Measurements from ENCODE around the gene MATR3.

GRCh38 chr5:139368613-139369012, 75.1 kb downstream of the MATR3 start:
- TF ChIP-seq, protein P1, sequence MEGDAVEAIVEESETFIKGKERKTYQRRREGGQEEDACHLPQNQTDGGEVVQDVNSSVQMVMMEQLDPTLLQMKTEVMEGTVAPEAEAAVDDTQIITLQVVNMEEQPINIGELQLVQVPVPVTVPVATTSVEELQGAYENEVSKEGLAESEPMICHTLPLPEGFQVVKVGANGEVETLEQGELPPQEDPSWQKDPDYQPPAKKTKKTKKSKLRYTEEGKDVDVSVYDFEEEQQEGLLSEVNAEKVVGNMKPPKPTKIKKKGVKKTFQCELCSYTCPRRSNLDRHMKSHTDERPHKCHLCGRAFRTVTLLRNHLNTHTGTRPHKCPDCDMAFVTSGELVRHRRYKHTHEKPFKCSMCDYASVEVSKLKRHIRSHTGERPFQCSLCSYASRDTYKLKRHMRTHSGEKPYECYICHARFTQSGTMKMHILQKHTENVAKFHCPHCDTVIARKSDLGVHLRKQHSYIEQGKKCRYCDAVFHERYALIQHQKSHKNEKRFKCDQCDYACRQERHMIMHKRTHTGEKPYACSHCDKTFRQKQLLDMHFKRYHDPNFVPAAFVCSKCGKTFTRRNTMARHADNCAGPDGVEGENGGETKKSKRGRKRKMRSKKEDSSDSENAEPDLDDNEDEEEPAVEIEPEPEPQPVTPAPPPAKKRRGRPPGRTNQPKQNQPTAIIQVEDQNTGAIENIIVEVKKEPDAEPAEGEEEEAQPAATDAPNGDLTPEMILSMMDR (IDR thresholded peaks at IDR 0.05): no peak
- TF ChIP-seq POLR2A (IDR thresholded peaks at IDR 0.05) (no peak), EP300 (IDR thresholded peaks at IDR 0.05) (no peak)
